Body of pancreas (tissue), 4 donors: Measurements from ENCODE around the gene IGFALS. TPM values are rescaled to one million over a fixed set of nuclear protein-coding genes. Genes with fewer than 3 reads are reported as not detected.

Experiments
- ATAC-seq: fragments of 150-250 bp; one replicate; pipeline ENCODE4 v1.9.1; 2016
- DNase-seq, 4 donors: peaks; one replicate each; pipeline ENCODE4 v3.0.0-alpha.2; 2019
- H3K27ac ChIP-seq, 4 donors: fragments of 200-600 bp; sonication (generic); 1 replicate in 3 of 4; 2 replicates in 1 of 4; pipeline versions ENCODE4 v1.5.1 to v1.6.1; 2016 to 2019; ENCODE audit warnings: mild to moderate bottlenecking in 1 of 4, mixed read lengths in 1 of 4, moderate library complexity in 1 of 4
- H3K27me3 ChIP-seq, 2 donors: fragments of 200-600 bp; sonication (generic); one replicate each; pipeline ENCODE4 v1.6.0; 2016; ENCODE audit warnings: mild to moderate bottlenecking in 1 of 2
- H3K36me3 ChIP-seq, 2 donors: fragments of 200-600 bp; sonication (generic); replicated peaks in 1 of 2; 2 replicates each; pipeline ENCODE4 v1.5.1; 2016; ENCODE audit warnings: low read depth in 2 of 2; ENCODE audit not compliant: insufficient read depth in 1 of 2
- H3K4me1 ChIP-seq: fragments of 200-600 bp; sonication (generic); one replicate; pipeline ENCODE4 v1.6.0; 2016
- H3K4me3 ChIP-seq, 2 donors: fragments of 200-600 bp; sonication (generic); 1 replicate in 1 of 2; 2 replicates in 1 of 2; pipeline ENCODE4 v1.5.1; 2016 to 2019
- H3K9me3 ChIP-seq, 3 donors: fragments of 200-600 bp; sonication (generic); 1 replicate in 2 of 3; 2 replicates in 1 of 3; pipeline ENCODE4 v1.5.1; 2016
- CTCF ChIP-seq, 7 experiments: fragments of 450-650 bp in 4 of 7; fragments of 200-600 bp in 3 of 7; sonication (generic) in 3 of 7; IDR thresholded peaks; one replicate each; pipeline ENCODE4 v1.5.1; 2016 to 2019; ENCODE audit warnings: antibody characterized with exemption in 7 of 7
- POLR2A ChIP-seq, 3 donors: fragments of 450-650 bp; IDR thresholded peaks; one replicate each; pipeline ENCODE4 v1.6.1; 2016; ENCODE audit warnings: antibody characterized with exemption in 3 of 3, mild to moderate bottlenecking in 2 of 3
- WGBS, 2 donors: methylation state at CpG; one replicate each; pipeline ENCODE4 v1.1.5; 2017; 5-methylcytosine and 5-hydroxymethylcytosine counted together
- intact Hi-C: fragments of 100-400 bp; cut with DNase I; formaldehyde crosslinking; loops from one replicate; pipeline ENCODE4 v1.15.1; 2023
- total RNA-seq, 2 donors: library from RNA; depleted of rRNA; stranded (reverse); fragments of >200 nt; gene quantifications; one replicate each; pipeline ENCODE4 v1.1.0, GENCODE V29; 2016

Gene IGFALS
- total RNA-seq, 2 donors from 2014 or later, result 5.2 to 9.2 TPM

- Histone ChIP-seq H3K27me3 (no peaks in the 10 kb centered on the region), H3K4me1 (peaks cover 13% of the 10 kb centered on the region), H3K27ac (no peak overlapping the region), H3K4me3 (no peak overlapping the region), H3K36me3 (peaks cover 0 to 8% of the 10 kb centered on the region in 2 donors), H3K9me3 (no peaks in the 10 kb centered on the region)
- TF ChIP-seq POLR2A (IDR thresholded peaks at IDR 0.05), result no peak
- TF ChIP-seq CTCF (IDR thresholded peaks at IDR 0.05), result no peak
- DNase-seq (no peak), ATAC-seq (no peak)
- intact Hi-C loops, result no loop called here
- 91% methylated on average over 9 to 26 of the region's 35 CpGs for WGBS, 2 donors
These were observed 25.5 kb upstream of the IGFALS start for GRCh38 chr16:1818873-1819525.

GRCh38 chr16:1818204-1818872, 24.8 kb upstream of the IGFALS start:
- no peak overlapping the region for H3K4me3 ChIP-seq
- H3K27me3 ChIP-seq, result no peaks in the 10 kb centered on the region
- DNase-seq (no peak), ATAC-seq (no peak)
- H3K27ac ChIP-seq, result no peak overlapping the region
- WGBS, 2 donors, result 93 to 97% methylated on average over 7 to 25 of the region's 27 CpGs
- H3K36me3 ChIP-seq, result peaks cover 0 to 8% of the 10 kb centered on the region in 2 donors
- peaks cover 8% of the 10 kb centered on the region for H3K4me1 ChIP-seq
- intact Hi-C loops, result no loop called here
- no peak for TF ChIP-seq POLR2A (IDR thresholded peaks at IDR 0.05)
- TF ChIP-seq CTCF (IDR thresholded peaks at IDR 0.05), result no peak
- no peaks in the 10 kb centered on the region for H3K9me3 ChIP-seq

- intact Hi-C loops, result no loop called here
- no peak overlapping the region for H3K27ac ChIP-seq
- no peak overlapping the region for H3K4me3 ChIP-seq
- H3K9me3 ChIP-seq, result no peaks in the 10 kb centered on the region
- no peak for DNase-seq
- H3K4me1 ChIP-seq, result peaks cover 10% of the 10 kb centered on the region
- no peaks in the 10 kb centered on the region for H3K27me3 ChIP-seq
- TF ChIP-seq CTCF (IDR thresholded peaks at IDR 0.05) (no peak), POLR2A (IDR thresholded peaks at IDR 0.05) (no peak)
- no peak for ATAC-seq
- peaks cover 0 to 8% of the 10 kb centered on the region in 2 donors for H3K36me3 ChIP-seq
- WGBS, 2 donors, result 89 to 91% methylated on average over 12 to 17 of the region's 17 CpGs
These were observed 24.2 kb upstream of the IGFALS start for GRCh38 chr16:1817716-1818115.

DNA sequence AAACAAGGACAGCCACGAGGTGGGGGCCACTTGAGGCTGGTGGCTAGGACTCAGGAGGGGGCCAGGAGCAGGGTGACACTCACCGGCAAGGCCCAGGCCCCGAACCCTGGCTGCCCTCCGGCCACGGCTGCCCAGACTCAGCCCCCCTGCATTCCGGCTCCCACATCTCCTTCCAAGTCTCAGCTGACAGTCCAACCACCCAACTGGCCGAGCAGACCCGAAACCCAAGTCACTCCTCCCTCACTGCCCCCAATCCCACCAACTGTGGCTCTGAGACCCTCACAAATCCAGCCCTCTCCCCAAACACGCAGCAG, 23.7 kb upstream of the IGFALS start:
- Histone ChIP-seq H3K36me3 (peaks cover 0 to 8% of the 10 kb centered on the region in 2 donors), H3K27me3 (no peaks in the 10 kb centered on the region), H3K4me3 (no peak overlapping the region), H3K27ac (no peak overlapping the region), H3K4me1 (peaks cover 10% of the 10 kb centered on the region), H3K9me3 (no peaks in the 10 kb centered on the region)
- TF ChIP-seq CTCF (IDR thresholded peaks at IDR 0.05) (no peak), POLR2A (IDR thresholded peaks at IDR 0.05) (no peak)
- ATAC-seq (no peak), DNase-seq (no peak)
- WGBS, 2 donors, result 96 to 98% methylated on average over 5 to 8 of the region's 9 CpGs
- intact Hi-C loops, result no loop called here
